Measurements from ENCODE around the gene ATRNL1. TPM values are rescaled to one million over a fixed set of nuclear protein-coding genes. Genes with fewer than 3 reads are reported as not detected.

ATRNL1 gene
- total and polyA plus RNA-seq, 2 experiments from 2014 or later, result 5.9 to 17.4 TPM

- no peaks in the 10 kb centered on the region for H3K36me3 ChIP-seq (replicated peaks; ENCODE audit: insufficient read depth, low read depth)
- no peaks in the 10 kb centered on the region for H3K9me2 ChIP-seq (replicated peaks; ENCODE audit: insufficient read depth)
- no peaks in the 10 kb centered on the region for H3K4me1 ChIP-seq (ENCODE audit: insufficient read depth)
- H2AFZ ChIP-seq, result no peak overlapping the region
- TF ChIP-seq EZH2phosphoT487 (IDR thresholded peaks at IDR 0.05; ENCODE audit: low read depth, severe bottlenecking, unreplicated experiment) (no peak), EZH2 (IDR thresholded peaks at IDR 0.05; ENCODE audit: borderline replicate concordance) (no peak), CTCF (IDR thresholded peaks at IDR 0.05; ENCODE audit: poor library complexity) (no peak)
- no peak overlapping the region for H3K4me2 ChIP-seq
- no peaks in the 10 kb centered on the region for H3K9me3 ChIP-seq (ENCODE audit: low read depth)
- H3K79me2 ChIP-seq, result no peaks in the 10 kb centered on the region
- WGBS (ENCODE audit: low lambda C conversion rate, missing lambda C conversion rate), result 54% methylated on average over 6 of the region's 6 CpGs
- no peak for DNase-seq (ENCODE audit: low spot score)
- H4K20me1 ChIP-seq (ENCODE audit: insufficient read depth, poor library complexity, severe bottlenecking), result no peaks in the 10 kb centered on the region
- no peak overlapping the region for H3K4me3 ChIP-seq
- no peak overlapping the region for H3K27ac ChIP-seq
- no peaks in the 10 kb centered on the region for H3K27me3 ChIP-seq
Observed at GRCh38 chr10:115944538-115944937, 851.4 kb downstream of the ATRNL1 start.

- Histone ChIP-seq H3K36me3 (replicated peaks; ENCODE audit: insufficient read depth, low read depth) (no peaks in the 10 kb centered on the region), H3K27me3 (no peaks in the 10 kb centered on the region), H2AFZ (no peak overlapping the region), H3K79me2 (no peaks in the 10 kb centered on the region), H3K4me2 (no peak overlapping the region), H3K27ac (no peak overlapping the region), H3K9me2 (replicated peaks; ENCODE audit: insufficient read depth) (no peaks in the 10 kb centered on the region), H3K4me3 (no peak overlapping the region), H3K9me3 (ENCODE audit: low read depth) (no peaks in the 10 kb centered on the region), H3K4me1 (ENCODE audit: insufficient read depth) (no peaks in the 10 kb centered on the region), H4K20me1 (ENCODE audit: insufficient read depth, poor library complexity, severe bottlenecking) (no peaks in the 10 kb centered on the region)
- no peak for DNase-seq (ENCODE audit: low spot score)
- no peak for TF ChIP-seq CTCF (IDR thresholded peaks at IDR 0.05; ENCODE audit: poor library complexity)
- TF ChIP-seq EZH2phosphoT487 (IDR thresholded peaks at IDR 0.05; ENCODE audit: low read depth, severe bottlenecking, unreplicated experiment), result no peak
- no peak for TF ChIP-seq EZH2 (IDR thresholded peaks at IDR 0.05; ENCODE audit: borderline replicate concordance)
- 90% methylated on average over 3 of the region's 3 CpGs for WGBS (ENCODE audit: low lambda C conversion rate, missing lambda C conversion rate)
Observed at GRCh38 chr10:115945701-115946445, 852.7 kb downstream of the ATRNL1 start.

GRCh38 chr10:115947104-115947503 lies 853.9 kb downstream of the ATRNL1 start:
- Histone ChIP-seq H2AFZ (no peak overlapping the region), H3K4me2 (no peak overlapping the region), H3K9me2 (replicated peaks; ENCODE audit: insufficient read depth) (no peaks in the 10 kb centered on the region), H3K9me3 (ENCODE audit: low read depth) (no peaks in the 10 kb centered on the region), H3K4me3 (no peak overlapping the region), H3K27me3 (no peaks in the 10 kb centered on the region), H3K79me2 (no peaks in the 10 kb centered on the region), H3K4me1 (ENCODE audit: insufficient read depth) (no peaks in the 10 kb centered on the region), H3K27ac (no peak overlapping the region), H4K20me1 (ENCODE audit: insufficient read depth, poor library complexity, severe bottlenecking) (no peaks in the 10 kb centered on the region), H3K36me3 (replicated peaks; ENCODE audit: insufficient read depth, low read depth) (no peaks in the 10 kb centered on the region)
- TF ChIP-seq CTCF (IDR thresholded peaks at IDR 0.05; ENCODE audit: poor library complexity), result no peak
- TF ChIP-seq EZH2 (IDR thresholded peaks at IDR 0.05; ENCODE audit: borderline replicate concordance), result no peak
- no peak for TF ChIP-seq EZH2phosphoT487 (IDR thresholded peaks at IDR 0.05; ENCODE audit: low read depth, severe bottlenecking, unreplicated experiment)
- WGBS (ENCODE audit: low lambda C conversion rate, missing lambda C conversion rate), result 50% methylated on average over 2 of the region's 2 CpGs
- DNase-seq (ENCODE audit: low spot score), result no peak

Data from hepatocyte (in vitro differentiated cells).